Measurements from ENCODE around the gene XYLT1.

- no peak for TF ChIP-seq EZH2phosphoT487 (IDR thresholded peaks at IDR 0.05; ENCODE audit: borderline replicate concordance, low read depth)
- no peak for TF ChIP-seq TAF1 (IDR thresholded peaks at IDR 0.05; ENCODE audit: borderline replicate concordance, low read depth, low read length)
- TF ChIP-seq CTCF (IDR thresholded peaks at IDR 0.05) = no peak
- TF ChIP-seq RAD21 (IDR thresholded peaks at IDR 0.05; ENCODE audit: low read length) = no peak
- TF ChIP-seq EP300 (IDR thresholded peaks at IDR 0.05; ENCODE audit: borderline replicate concordance in 1 of 2, low read depth in 1 of 2, low read length in 1 of 2) = no peak
These were observed 141.8 kb downstream of the XYLT1 start for GRCh38 chr16:17328932-17329331.

Measured in SK-N-SH (cell line).